HepG2 (cell line): ENCODE measurements around the gene NSD1. TPM values are rescaled to one million over a fixed set of nuclear protein-coding genes. Genes with fewer than 3 reads are reported as not detected.

Experiments
- BRCA1 ChIP-seq: sonication (generic); formaldehyde crosslinking; IDR thresholded peaks from 2 replicates; pipeline ENCODE4 v1.4.0; 2020; ENCODE audit warnings: missing genetic modification reagents
- CEBPG ChIP-seq: IDR thresholded peaks from 2 replicates; pipeline ENCODE4 v1.6.1; 2016
- DNMT1 ChIP-seq: sonication (generic); formaldehyde crosslinking; IDR thresholded peaks from 2 replicates; pipeline ENCODE4 v1.5.1; 2020; ENCODE audit warnings: mild to moderate bottlenecking, missing genetic modification reagents
- MAZ ChIP-seq, 2 experiments: sonication (generic) in 1 of 2; formaldehyde crosslinking in 1 of 2; IDR thresholded peaks; 2 replicates each; pipeline versions ENCODE4 v1.5.0 to v1.6.1; 2012 to 2020; ENCODE audit warnings: low read depth in 2 of 2, mild to moderate bottlenecking in 2 of 2, borderline replicate concordance in 1 of 2, improper control_type of control experiment in 1 of 2, low read length in 1 of 2, missing genetic modification reagents in 1 of 2, moderate library complexity in 1 of 2
- MYNN ChIP-seq: sonication (generic); formaldehyde crosslinking; IDR thresholded peaks from 2 replicates; pipeline ENCODE4 v1.4.0; 2020; ENCODE audit warnings: mild to moderate bottlenecking, low read depth, missing genetic modification reagents
- PTBP1 ChIP-seq: fragments of 200-400 bp; formaldehyde crosslinking; IDR thresholded peaks from 2 replicates; pipeline ENCODE4 v1.6.1; 2018; ENCODE audit warnings: low read length, low read depth; ENCODE audit not compliant: poor library complexity, severe bottlenecking
- TGIF2 ChIP-seq: IDR thresholded peaks from 2 replicates; pipeline ENCODE4 v1.6.1; 2016; ENCODE audit warnings: control low read depth, missing compliant biosample characterization
- THAP11 ChIP-seq: IDR thresholded peaks from 2 replicates; pipeline ENCODE4 v1.6.1; 2016; ENCODE audit warnings: missing biosample characterization, missing genetic modification reagents
- TSC22D2 ChIP-seq: sonication (generic); formaldehyde crosslinking; IDR thresholded peaks from 2 replicates; pipeline ENCODE4 v1.5.1; 2020; ENCODE audit warnings: missing genetic modification reagents, mild to moderate bottlenecking, borderline replicate concordance
- ZBTB7A ChIP-seq: sonication (generic); formaldehyde crosslinking; IDR thresholded peaks from 2 replicates; pipeline ENCODE4 v1.8.0; 2022; ENCODE audit warnings: mild to moderate bottlenecking, missing genetic modification reagents
- ZFX ChIP-seq: sonication (generic); formaldehyde crosslinking; IDR thresholded peaks from 2 replicates; pipeline ENCODE4 v1.4.0; 2020; ENCODE audit warnings: mild to moderate bottlenecking, low read depth, missing genetic modification reagents, moderate library complexity
- ZMYM4 ChIP-seq: sonication (generic); formaldehyde crosslinking; IDR thresholded peaks from 2 replicates; pipeline ENCODE4 v1.8.1; 2023; ENCODE audit warnings: mild to moderate bottlenecking, missing genetic modification reagents
- ZNF12 ChIP-seq: sonication (generic); formaldehyde crosslinking; IDR thresholded peaks from 2 replicates; pipeline ENCODE4 v1.5.0; 2020; ENCODE audit warnings: missing genetic modification reagents
- ZNF235 ChIP-seq: sonication (generic); formaldehyde crosslinking; IDR thresholded peaks from 2 replicates; pipeline ENCODE4 v1.8.1; 2023; ENCODE audit warnings: mild to moderate bottlenecking, missing genetic modification reagents, borderline replicate concordance
- ZNF30 ChIP-seq: sonication (generic); formaldehyde crosslinking; IDR thresholded peaks from 2 replicates; pipeline ENCODE4 v1.5.0; 2020; ENCODE audit warnings: mild to moderate bottlenecking, missing genetic modification reagents
- ZNF574 ChIP-seq: sonication (generic); formaldehyde crosslinking; IDR thresholded peaks from 2 replicates; pipeline ENCODE4 v1.4.0; 2020; ENCODE audit warnings: missing genetic modification reagents
- ZNF605 ChIP-seq: sonication (generic); formaldehyde crosslinking; IDR thresholded peaks from 2 replicates; pipeline ENCODE4 v1.8.0; 2022; ENCODE audit warnings: mild to moderate bottlenecking, missing genetic modification reagents
- polyA plus RNA-seq, 8 experiments: library from polyadenylated mRNA; depleted of rRNA in 3 of 8; stranded (reverse) in 7 of 8; unstranded in 1 of 8; fragments of >200 nt; fragmentation: Illumina TruSeq in 4 of 8; extraction: Trizol in 4 of 8; gene quantifications; 2 replicates each; pipeline versions ENCODE4 v1.2.1 to v1.2.3, GENCODE V29; 2011 to 2016; ENCODE audit warnings: low read depth in 4 of 8, missing spikeins in 1 of 8, mixed read lengths in 1 of 8; ENCODE audit not compliant: insufficient read depth in 1 of 8
- total RNA-seq, 5 experiments: library from RNA; depleted of rRNA; stranded (reverse); fragments of >200 nt; fragmentation: Illumina TruSeq; extraction: Trizol; gene quantifications; 2 replicates each; pipeline ENCODE4 v1.2.3, GENCODE V29; 2016; ENCODE audit warnings: low read depth in 1 of 5
- TF ChIP-seq, protein P1 (sequence below): sonication (generic); formaldehyde crosslinking; IDR thresholded peaks from 2 replicates; pipeline ENCODE4 v1.9.0; 2021; ENCODE audit warnings: missing genetic modification reagents, borderline replicate concordance
- TF ChIP-seq, protein P2 (sequence below): sonication (generic); formaldehyde crosslinking; conservative IDR thresholded peaks from 2 replicates; pipeline ENCODE4 v1.4.0; 2020; ENCODE audit warnings: missing genetic modification reagents
- TF ChIP-seq, protein P3 (sequence below), 2 experiments: fragments of 450-650 bp in 1 of 2; sonication (generic) in 1 of 2; formaldehyde crosslinking; IDR thresholded peaks; 2 replicates each; pipeline versions ENCODE4 v1.5.0 to v1.8.0; 2020 to 2022; ENCODE audit warnings: mild to moderate bottlenecking in 1 of 2, missing genetic modification reagents in 1 of 2
- TF ChIP-seq, protein P4 (sequence below): sonication (generic); formaldehyde crosslinking; IDR thresholded peaks from 2 replicates; pipeline ENCODE4 v1.8.1; 2023; ENCODE audit warnings: missing genetic modification reagents, mild to moderate bottlenecking, borderline replicate concordance

NSD1 gene
- total and polyA plus RNA-seq, 2 of the 13 experiments (the other 11 are each of a cell fraction or from before 2014, with no cell fraction given): 0.01 to 0.09 TPM

DNA sequence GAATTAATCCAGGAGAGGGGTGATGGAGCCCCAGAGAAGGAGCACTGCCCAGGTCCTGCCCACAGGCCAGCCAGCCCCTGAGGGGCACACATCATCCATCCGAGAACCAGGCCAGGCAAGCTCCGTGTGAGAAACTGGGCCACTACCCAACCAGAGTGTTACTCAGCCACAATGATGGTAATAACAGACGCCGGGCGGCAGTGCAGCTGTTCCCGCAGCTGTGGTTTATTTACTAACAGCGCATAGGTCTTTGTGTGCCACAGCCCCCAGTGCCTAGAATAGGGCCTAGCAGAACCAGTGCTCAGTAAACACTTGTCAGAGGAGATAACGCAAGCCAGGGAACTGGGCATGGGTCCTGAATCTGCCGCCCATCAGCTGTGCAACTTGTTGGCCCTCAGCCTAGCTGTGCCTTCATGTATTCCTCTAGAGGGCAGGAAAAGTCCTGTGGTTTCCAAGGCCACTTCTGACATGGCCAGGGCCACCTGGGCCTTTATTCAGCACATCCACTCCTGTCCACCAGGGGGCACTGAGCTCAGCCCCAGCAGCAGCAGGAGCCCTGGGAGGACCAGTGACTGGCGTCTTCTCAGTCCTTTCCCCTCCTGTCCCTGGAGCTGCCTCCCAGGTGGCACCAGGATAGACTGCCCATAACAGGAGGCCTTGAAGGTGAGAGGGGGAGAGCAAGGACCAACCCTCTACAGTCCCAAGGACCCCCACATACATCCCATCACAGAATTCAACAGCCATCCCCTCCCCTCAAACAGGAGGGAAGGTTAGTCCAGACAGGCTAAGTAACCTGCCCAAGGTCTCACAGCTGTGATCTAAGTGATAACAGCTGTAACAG, 176.0 kb downstream of the NSD1 start (continued):
- TF ChIP-seq, protein P1, sequence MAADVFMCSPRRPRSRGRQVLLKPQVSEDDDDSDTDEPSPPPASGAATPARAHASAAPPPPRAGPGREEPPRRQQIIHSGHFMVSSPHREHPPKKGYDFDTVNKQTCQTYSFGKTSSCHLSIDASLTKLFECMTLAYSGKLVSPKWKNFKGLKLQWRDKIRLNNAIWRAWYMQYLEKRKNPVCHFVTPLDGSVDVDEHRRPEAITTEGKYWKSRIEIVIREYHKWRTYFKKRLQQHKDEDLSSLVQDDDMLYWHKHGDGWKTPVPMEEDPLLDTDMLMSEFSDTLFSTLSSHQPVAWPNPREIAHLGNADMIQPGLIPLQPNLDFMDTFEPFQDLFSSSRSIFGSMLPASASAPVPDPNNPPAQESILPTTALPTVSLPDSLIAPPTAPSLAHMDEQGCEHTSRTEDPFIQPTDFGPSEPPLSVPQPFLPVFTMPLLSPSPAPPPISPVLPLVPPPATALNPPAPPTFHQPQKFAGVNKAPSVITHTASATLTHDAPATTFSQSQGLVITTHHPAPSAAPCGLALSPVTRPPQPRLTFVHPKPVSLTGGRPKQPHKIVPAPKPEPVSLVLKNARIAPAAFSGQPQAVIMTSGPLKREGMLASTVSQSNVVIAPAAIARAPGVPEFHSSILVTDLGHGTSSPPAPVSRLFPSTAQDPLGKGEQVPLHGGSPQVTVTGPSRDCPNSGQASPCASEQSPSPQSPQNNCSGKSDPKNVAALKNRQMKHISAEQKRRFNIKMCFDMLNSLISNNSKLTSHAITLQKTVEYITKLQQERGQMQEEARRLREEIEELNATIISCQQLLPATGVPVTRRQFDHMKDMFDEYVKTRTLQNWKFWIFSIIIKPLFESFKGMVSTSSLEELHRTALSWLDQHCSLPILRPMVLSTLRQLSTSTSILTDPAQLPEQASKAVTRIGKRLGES (CRISPR knock-in tag): no peak
- no peak for TF ChIP-seq ZBTB7A (CRISPR knock-in tag)
- no peak for TF ChIP-seq DNMT1 (CRISPR knock-in tag)
- peak; percentile 54 for TF ChIP-seq ZFX (CRISPR knock-in tag)
- 0 out of 2 replicates have a peak, but pooled peaks have one; percentile 43 for TF ChIP-seq ZNF605 (CRISPR knock-in tag)
- TF ChIP-seq, protein P2, sequence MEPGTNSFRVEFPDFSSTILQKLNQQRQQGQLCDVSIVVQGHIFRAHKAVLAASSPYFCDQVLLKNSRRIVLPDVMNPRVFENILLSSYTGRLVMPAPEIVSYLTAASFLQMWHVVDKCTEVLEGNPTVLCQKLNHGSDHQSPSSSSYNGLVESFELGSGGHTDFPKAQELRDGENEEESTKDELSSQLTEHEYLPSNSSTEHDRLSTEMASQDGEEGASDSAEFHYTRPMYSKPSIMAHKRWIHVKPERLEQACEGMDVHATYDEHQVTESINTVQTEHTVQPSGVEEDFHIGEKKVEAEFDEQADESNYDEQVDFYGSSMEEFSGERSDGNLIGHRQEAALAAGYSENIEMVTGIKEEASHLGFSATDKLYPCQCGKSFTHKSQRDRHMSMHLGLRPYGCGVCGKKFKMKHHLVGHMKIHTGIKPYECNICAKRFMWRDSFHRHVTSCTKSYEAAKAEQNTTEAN (CRISPR knock-in tag): no peak
- peak; percentile 46 for TF ChIP-seq THAP11
- TF ChIP-seq, protein P3, sequence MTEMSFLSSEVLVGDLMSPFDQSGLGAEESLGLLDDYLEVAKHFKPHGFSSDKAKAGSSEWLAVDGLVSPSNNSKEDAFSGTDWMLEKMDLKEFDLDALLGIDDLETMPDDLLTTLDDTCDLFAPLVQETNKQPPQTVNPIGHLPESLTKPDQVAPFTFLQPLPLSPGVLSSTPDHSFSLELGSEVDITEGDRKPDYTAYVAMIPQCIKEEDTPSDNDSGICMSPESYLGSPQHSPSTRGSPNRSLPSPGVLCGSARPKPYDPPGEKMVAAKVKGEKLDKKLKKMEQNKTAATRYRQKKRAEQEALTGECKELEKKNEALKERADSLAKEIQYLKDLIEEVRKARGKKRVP (CRISPR knock-in tag; IDR thresholded peaks at IDR 0.05): no peak
- TF ChIP-seq CEBPG (CRISPR knock-in tag): no peak
- no peak for TF ChIP-seq ZNF235 (CRISPR knock-in tag)
- no peak for TF ChIP-seq TGIF2
- no peak for TF ChIP-seq ZNF12 (CRISPR knock-in tag)
- no peak for TF ChIP-seq ZNF30 (CRISPR knock-in tag)
- no peak for TF ChIP-seq PTBP1
- peak; percentile 28; the same call in 1 of the 2 replicates for TF ChIP-seq ZMYM4 (CRISPR knock-in tag)
- TF ChIP-seq, protein P4, sequence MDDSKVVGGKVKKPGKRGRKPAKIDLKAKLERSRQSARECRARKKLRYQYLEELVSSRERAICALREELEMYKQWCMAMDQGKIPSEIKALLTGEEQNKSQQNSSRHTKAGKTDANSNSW (CRISPR knock-in tag): no peak
- peak; percentile 74 for TF ChIP-seq ZNF574 (CRISPR knock-in tag)
- no peak for TF ChIP-seq MYNN (CRISPR knock-in tag)
- TF ChIP-seq TSC22D2: no peak
- TF ChIP-seq BRCA1 (CRISPR knock-in tag): no peak
- TF ChIP-seq MAZ (IDR thresholded peaks at IDR 0.05; ENCODE audit: borderline replicate concordance, low read depth, low read length): no peak
- peak; percentile 49; the same call in 1 of the 2 replicates for TF ChIP-seq MAZ (CRISPR knock-in tag; IDR thresholded peaks at IDR 0.05; ENCODE audit: low read depth)
